ENCODE data around the gene ADGRA1.

GRCh38 chr10:133180965-133181639, 93.4 kb downstream of the ADGRA1 start:
- TF ChIP-seq CTCF (IDR thresholded peaks at IDR 0.05) (no peak), POLR2A (IDR thresholded peaks at IDR 0.05) (no peak), EP300 (IDR thresholded peaks at IDR 0.05) (no peak)
